ENCODE results near the gene PCDHGB4. TPM values are rescaled to one million over a fixed set of nuclear protein-coding genes. Genes with fewer than 3 reads are reported as not detected.
"Not testable (repeated sequence)": the region's sequence is repeated elsewhere in the genome, so short reads cannot be mapped to it uniquely, and the experiment has no call there.

The PCDHGB4 gene
- 3.4 TPM for polyA plus RNA-seq (2013, experiment 1 of 2)
- polyA plus RNA-seq (2013, experiment 2 of 2), result 4.9 TPM

GRCh38 chr5:141387557-141388311, at the start of gene PCDHGB4:
TSS of gene PCDHGB4 (plus strand) at chr5:141387698. CDS start at chr5:141387885, 187 bp downstream.
- peaks cover 77% of the 10 kb centered on the region for H3K9me3 ChIP-seq (ENCODE audit: insufficient read depth, low read depth, low read length)
- not testable (repeated sequence) for H3K4me1 ChIP-seq (ENCODE audit: insufficient read depth, low read length); H3K27me3 ChIP-seq (ENCODE audit: insufficient read depth, low read length); H3K27ac ChIP-seq (ENCODE audit: low read depth, low read length); H3K9ac ChIP-seq (ENCODE audit: low read depth, low read length)
- H3K36me3 ChIP-seq (ENCODE audit: insufficient read depth, low read length), result peaks cover 19% of the 10 kb centered on the region; the same call in 1 of the 2 replicates
- H3K4me3 ChIP-seq (ENCODE audit: low read length), result peak within 1 kb of the TSS; percentile 59
- 79% methylated on average over 18 of the region's 40 CpGs for WGBS

GRCh38 chr5:141338538-141339306, 48.8 kb upstream of the PCDHGB4 start, which contains the start of gene PCDHGA2:
TSS of gene PCDHGA2 (plus strand) at chr5:141338760.
- Histone ChIP-seq H3K9ac (ENCODE audit: low read depth, low read length) (no peak within 1 kb of the TSS), H3K36me3 (ENCODE audit: insufficient read depth, low read length) (no peaks in the 10 kb centered on the region), H3K9me3 (ENCODE audit: insufficient read depth, low read depth, low read length) (peaks cover 17% of the 10 kb centered on the region), H3K4me3 (ENCODE audit: low read length) (no peak within 1 kb of the TSS), H3K27me3 (ENCODE audit: insufficient read depth, low read length) (no peaks in the 10 kb centered on the region), H3K27ac (ENCODE audit: low read depth, low read length) (no peak within 1 kb of the TSS), H3K4me1 (ENCODE audit: insufficient read depth, low read length) (no peaks in the 10 kb centered on the region)
- 80% methylated on average over 27 of the region's 27 CpGs for WGBS

- not testable (repeated sequence) for H3K36me3 ChIP-seq (ENCODE audit: insufficient read depth, low read length)
These were observed 46.6 kb upstream of the PCDHGB4 start for GRCh38 chr5:141340781-141341354.

GRCh38 chr5:141342773-141343172, 44.7 kb upstream of the PCDHGB4 start:
- H3K27ac ChIP-seq (ENCODE audit: low read depth, low read length), result no peak overlapping the region
- H3K27me3 ChIP-seq (ENCODE audit: insufficient read depth, low read length), result no peaks in the 10 kb centered on the region; the same call in 1 of the 2 replicates
- peaks cover 39% of the 10 kb centered on the region for H3K9me3 ChIP-seq (ENCODE audit: insufficient read depth, low read depth, low read length)
- no peak overlapping the region for H3K4me3 ChIP-seq (ENCODE audit: low read length)
- H3K36me3 ChIP-seq (ENCODE audit: insufficient read depth, low read length), result no peaks in the 10 kb centered on the region
- no peaks in the 10 kb centered on the region for H3K4me1 ChIP-seq (ENCODE audit: insufficient read depth, low read length)
- 76% methylated on average over 1 of the region's 1 CpG for WGBS
- H3K9ac ChIP-seq (ENCODE audit: low read depth, low read length), result no peak overlapping the region

More at GRCh38 chr5:141340781-141341354, 46.6 kb upstream of the PCDHGB4 start:
- not testable (repeated sequence) for H3K27me3 ChIP-seq (ENCODE audit: insufficient read depth, low read length); H3K9ac ChIP-seq (ENCODE audit: low read depth, low read length); H3K4me1 ChIP-seq (ENCODE audit: insufficient read depth, low read length); H3K27ac ChIP-seq (ENCODE audit: low read depth, low read length); H3K4me3 ChIP-seq (ENCODE audit: low read length)
- WGBS, result 96% methylated on average over 41 of the region's 45 CpGs
- peaks cover 33% of the 10 kb centered on the region for H3K9me3 ChIP-seq (ENCODE audit: insufficient read depth, low read depth, low read length)

- 40% methylated on average over 6 of the region's 9 CpGs for WGBS
- Histone ChIP-seq H3K9me3 (ENCODE audit: insufficient read depth, low read depth, low read length) (peaks cover 44% of the 10 kb centered on the region), H3K4me1 (ENCODE audit: insufficient read depth, low read length) (no peaks in the 10 kb centered on the region), H3K36me3 (ENCODE audit: insufficient read depth, low read length) (no peaks in the 10 kb centered on the region), H3K9ac (ENCODE audit: low read depth, low read length) (peak within 1 kb of the TSS; percentile 63), H3K4me3 (ENCODE audit: low read length) (peak within 1 kb of the TSS; percentile 58), H3K27me3 (ENCODE audit: insufficient read depth, low read length) (no peaks in the 10 kb centered on the region; the same call in 1 of the 2 replicates), H3K27ac (ENCODE audit: low read depth, low read length) (peak within 1 kb of the TSS; percentile 25; the same call in 1 of the 2 replicates)
These were observed 44.1 kb upstream of the PCDHGB4 start, which contains the start of gene PCDHGA3 for GRCh38 chr5:141343242-141343952. TSS of gene PCDHGA3 (plus strand) at chr5:141343829. CDS start at chr5:141344034, 205 bp downstream.

- Histone ChIP-seq H3K9me3 (ENCODE audit: insufficient read depth, low read depth, low read length) (peaks cover 43% of the 10 kb centered on the region), H3K27me3 (ENCODE audit: insufficient read depth, low read length) (no peaks in the 10 kb centered on the region; the same call in 1 of the 2 replicates), H3K4me3 (ENCODE audit: low read length) (peak overlapping the region; percentile 58), H3K36me3 (ENCODE audit: insufficient read depth, low read length) (no peaks in the 10 kb centered on the region), H3K27ac (ENCODE audit: low read depth, low read length) (peak overlapping the region; percentile 25; the same call in 1 of the 2 replicates), H3K4me1 (ENCODE audit: insufficient read depth, low read length) (no peaks in the 10 kb centered on the region), H3K9ac (ENCODE audit: low read depth, low read length) (peak overlapping the region; percentile 63)
- 60% methylated on average over 31 of the region's 31 CpGs for WGBS
These were observed 43.5 kb upstream of the PCDHGB4 start for GRCh38 chr5:141343953-141344463.

GRCh38 chr5:141345327-141345726, 42.2 kb upstream of the PCDHGB4 start:
- H3K36me3 ChIP-seq (ENCODE audit: insufficient read depth, low read length), result no peaks in the 10 kb centered on the region
- no peaks in the 10 kb centered on the region; the same call in 1 of the 2 replicates for H3K27me3 ChIP-seq (ENCODE audit: insufficient read depth, low read length)
- H3K4me1 ChIP-seq (ENCODE audit: insufficient read depth, low read length), result no peaks in the 10 kb centered on the region
- H3K9me3 ChIP-seq (ENCODE audit: insufficient read depth, low read depth, low read length), result peaks cover 37% of the 10 kb centered on the region
- no peak overlapping the region for H3K9ac ChIP-seq (ENCODE audit: low read depth, low read length)
- no peak overlapping the region for H3K27ac ChIP-seq (ENCODE audit: low read depth, low read length)
- H3K4me3 ChIP-seq (ENCODE audit: low read length), result no peak overlapping the region
- 95% methylated on average over 20 of the region's 20 CpGs for WGBS

GRCh38 chr5:141346017-141346416, 41.5 kb upstream of the PCDHGB4 start:
- not testable (repeated sequence) for H3K36me3 ChIP-seq (ENCODE audit: insufficient read depth, low read length); H3K9ac ChIP-seq (ENCODE audit: low read depth, low read length); H3K4me1 ChIP-seq (ENCODE audit: insufficient read depth, low read length); H3K27me3 ChIP-seq (ENCODE audit: insufficient read depth, low read length); H3K4me3 ChIP-seq (ENCODE audit: low read length); H3K27ac ChIP-seq (ENCODE audit: low read depth, low read length)
- H3K9me3 ChIP-seq (ENCODE audit: insufficient read depth, low read depth, low read length), result peaks cover 42% of the 10 kb centered on the region
- WGBS, result 95% methylated on average over 27 of the region's 35 CpGs

GRCh38 chr5:141349917-141350619, 37.4 kb upstream of the PCDHGB4 start, which contains the start of gene PCDHGB1:
TSS of gene PCDHGB1 (plus strand) at chr5:141350099. CDS start at chr5:141350261, 162 bp downstream.
- H3K27me3 ChIP-seq (ENCODE audit: insufficient read depth, low read length), result no peaks in the 10 kb centered on the region
- 81% methylated on average over 29 of the region's 29 CpGs for WGBS
- peaks cover 57% of the 10 kb centered on the region for H3K9me3 ChIP-seq (ENCODE audit: insufficient read depth, low read depth, low read length)
- no peak within 1 kb of the TSS for H3K27ac ChIP-seq (ENCODE audit: low read depth, low read length)
- H3K4me3 ChIP-seq (ENCODE audit: low read length), result peak within 1 kb of the TSS; percentile 43
- no peak within 1 kb of the TSS; the same call in 1 of the 2 replicates for H3K9ac ChIP-seq (ENCODE audit: low read depth, low read length)
- H3K36me3 ChIP-seq (ENCODE audit: insufficient read depth, low read length), result no peaks in the 10 kb centered on the region
- H3K4me1 ChIP-seq (ENCODE audit: insufficient read depth, low read length), result no peaks in the 10 kb centered on the region

- peaks cover 62% of the 10 kb centered on the region for H3K9me3 ChIP-seq (ENCODE audit: insufficient read depth, low read depth, low read length)
- 96% methylated on average over 29 of the region's 36 CpGs for WGBS
These were observed 35.9 kb upstream of the PCDHGB4 start for GRCh38 chr5:141351591-141351990.

More at GRCh38 chr5:141351591-141351990, 35.9 kb upstream of the PCDHGB4 start:
- Histone ChIP-seq H3K27me3 (ENCODE audit: insufficient read depth, low read length) (no peaks in the 10 kb centered on the region), H3K27ac (ENCODE audit: low read depth, low read length) (no peak overlapping the region), H3K4me3 (ENCODE audit: low read length) (no peak overlapping the region), H3K9ac (ENCODE audit: low read depth, low read length) (no peak overlapping the region), H3K4me1 (ENCODE audit: insufficient read depth, low read length) (no peaks in the 10 kb centered on the region), H3K36me3 (ENCODE audit: insufficient read depth, low read length) (no peaks in the 10 kb centered on the region)

Data from HUES64 (cell line).